HCT116 (cell line): Measurements from ENCODE around the gene DDX56. TPM values are rescaled to one million over a fixed set of nuclear protein-coding genes. Genes with fewer than 3 reads are reported as not detected.

Experiments
- ATAC-seq: fragments of 200-7000 bp; cut with Tn5 transposase; 2 replicates; pipeline ENCODE4 v1.9.1; 2020; ENCODE audit warnings: mild to moderate bottlenecking, moderate library complexity
- BruUV-seq: library from RNA; stranded (reverse); fragments of 400-500 nt; replicated peaks from 2 replicates; lab custom pipeline; 2021; lab: Mats Ljungman, UMichigan
- CTCF ChIA-PET: fragments of 300-600 bp; sonication (Branson Sonifier 250); formaldehyde crosslinking; loops from one replicate; lab custom pipeline; 2021; ENCODE audit warnings: antibody characterized with exemption; lab: Charles Lee
- POLR2A ChIA-PET: fragments of 300-600, 350-600 bp; sonication (Branson Sonifier 250); formaldehyde crosslinking; loops from one replicate; lab custom pipeline; 2021; ENCODE audit warnings: antibody characterized with exemption; lab: Charles Lee
- RAD21 ChIA-PET, 2 experiments: fragments of 300-600 bp; sonication (Branson Sonifier 250); formaldehyde crosslinking; loops; one replicate each; lab custom pipeline; 2023; ENCODE audit warnings: low total read pairs in 2 of 2; ENCODE audit not compliant: uncharacterized antibody in 2 of 2, unreplicated experiment in 2 of 2, low non-redundant PET in 1 of 2; lab: Charles Lee
- DNase-seq: peaks from one replicate; pipeline ENCODE4 v3.0.0-alpha.2; 2010; ENCODE audit warnings: low read depth, low spot score
- H2AFZ ChIP-seq: fragments of 200-600 bp; shearing (Covaris generic), sonication (generic); 2 replicates; pipeline ENCODE4 v1.6.1; 2017; ENCODE audit warnings: low read depth, mixed run types, mixed read lengths, antibody characterized with exemption, low read length; ENCODE audit not compliant: poor library complexity, severe bottlenecking
- H3K27ac ChIP-seq: 2 replicates; pipeline ENCODE4 v1.5.1; 2012; ENCODE audit warnings: low read depth, low read length
- H3K27me3 ChIP-seq: fragments of 200-600 bp; sonication (generic); 2 replicates; pipeline ENCODE4 v1.6.1; 2016; ENCODE audit warnings: mixed run types, low read length, mixed read lengths; ENCODE audit not compliant: insufficient read depth
- H3K36me3 ChIP-seq, 2 experiments: fragments of 200-500 bp in 1 of 2; fragments of 200-600 bp in 1 of 2; sonication (Bioruptor generic) in 1 of 2; sonication (generic) in 1 of 2; 2 replicates each; pipeline versions ENCODE4 v1.5.1 to v1.6.1; 2014 to 2016; ENCODE audit warnings: low read length in 2 of 2, inconsistent platforms in 1 of 2, mixed read lengths in 1 of 2, mixed run types in 1 of 2; ENCODE audit not compliant: insufficient read depth in 2 of 2, control insufficient read depth in 1 of 2
- H3K4me1 ChIP-seq, 2 experiments: fragments of 200-600 bp in 1 of 2; sonication (generic) in 1 of 2; 2 replicates each; pipeline versions ENCODE4 v1.5.1 to v1.6.1; 2012 to 2017; ENCODE audit warnings: low read length in 2 of 2, inconsistent platforms in 1 of 2, mild to moderate bottlenecking in 1 of 2, mixed read lengths in 1 of 2, mixed run types in 1 of 2, moderate library complexity in 1 of 2; ENCODE audit not compliant: insufficient read depth in 2 of 2, control insufficient read depth in 1 of 2
- H3K4me2 ChIP-seq: fragments of 200-600 bp; sonication (generic); 2 replicates; pipeline ENCODE4 v1.6.1; 2017; ENCODE audit warnings: mixed run types, low read length, mixed read lengths
- H3K4me3 ChIP-seq, 2 experiments: fragments of 200-600 bp in 1 of 2; sonication (generic) in 1 of 2; replicated peaks in 1 of 2; 2 replicates each; pipeline ENCODE4 v1.5.1; 2011 to 2016; ENCODE audit warnings: low read length in 2 of 2, control low read depth in 1 of 2, low read depth in 1 of 2, mild to moderate bottlenecking in 1 of 2, mixed read lengths in 1 of 2, mixed run types in 1 of 2
- H3K79me2 ChIP-seq: fragments of 200-600 bp; sonication (generic); 2 replicates; pipeline ENCODE4 v1.6.1; 2017; ENCODE audit warnings: mild to moderate bottlenecking, mixed run types, low read length, moderate library complexity, mixed read lengths; ENCODE audit not compliant: insufficient read depth
- H3K9ac ChIP-seq: fragments of 200-600 bp; sonication (generic); 2 replicates; pipeline ENCODE4 v1.6.1; 2016; ENCODE audit warnings: low read length, mixed read lengths
- H3K9me2 ChIP-seq: fragments of 200-600 bp; sonication (generic), shearing (Covaris generic); 2 replicates; pipeline ENCODE4 v1.6.1; 2017; ENCODE audit warnings: mixed run types, mild to moderate bottlenecking, moderate library complexity; ENCODE audit not compliant: insufficient read depth
- H3K9me3 ChIP-seq, 2 experiments: fragments of 200-500 bp in 1 of 2; fragments of 200-600 bp in 1 of 2; sonication (Bioruptor generic) in 1 of 2; sonication (generic) in 1 of 2; 2 replicates each; pipeline ENCODE4 v1.6.1; 2014 to 2017; ENCODE audit warnings: low read length in 2 of 2, mixed read lengths in 2 of 2, inconsistent platforms in 1 of 2, low read depth in 1 of 2, mild to moderate bottlenecking in 1 of 2, mixed run types in 1 of 2, moderate library complexity in 1 of 2; ENCODE audit not compliant: control insufficient read depth in 1 of 2, insufficient read depth in 1 of 2
- H4K20me1 ChIP-seq: fragments of 200-600 bp; sonication (generic), shearing (Covaris generic); 2 replicates; pipeline ENCODE4 v1.6.1; 2017; ENCODE audit warnings: mixed run types, mild to moderate bottlenecking, moderate library complexity; ENCODE audit not compliant: insufficient read depth
- EGR1 ChIP-seq: IDR thresholded peaks from 2 replicates; pipeline ENCODE4 v1.6.1; 2012; ENCODE audit warnings: low read depth
- FOSL1 ChIP-seq: IDR thresholded peaks from 2 replicates; pipeline ENCODE4 v1.6.1; 2012; ENCODE audit warnings: low read depth
- POLR2A ChIP-seq: IDR thresholded peaks from 2 replicates; pipeline ENCODE4 v1.7.0; 2011; ENCODE audit warnings: borderline replicate concordance; ENCODE audit not compliant: insufficient read depth, insufficient read length; ENCODE audit errors: extremely low read depth
- SIN3A ChIP-seq: IDR thresholded peaks from 2 replicates; pipeline ENCODE4 v1.6.1; 2012; ENCODE audit warnings: low read depth
- YY1 ChIP-seq: IDR thresholded peaks from 2 replicates; pipeline ENCODE4 v1.6.1; 2011; ENCODE audit warnings: low read length, low read depth, moderate library complexity, mild to moderate bottlenecking; ENCODE audit not compliant: insufficient replicate concordance; ENCODE audit errors: extremely low read depth
- ZFX ChIP-seq: fragments of 450-650 bp; IDR thresholded peaks from 2 replicates; pipeline ENCODE4 v1.6.1; 2017
- intact Hi-C: fragments of 100-400 bp; cut with micrococcal nuclease; formaldehyde crosslinking; loops from 2 replicates; pipeline ENCODE4 v1.10.0; 2022
- total RNA-seq: library from RNA; stranded (reverse); gene quantifications from one replicate; pipeline ENCODE4 v1.2.1, GENCODE V29; 2021; ENCODE audit not compliant: unreplicated experiment
- TF ChIP-seq, protein P1 (sequence below): IDR thresholded peaks from 2 replicates; pipeline ENCODE4 v1.6.1; 2012
- TF ChIP-seq, protein P2 (sequence below): IDR thresholded peaks from 2 replicates; pipeline ENCODE4 v1.6.1; 2012; ENCODE audit warnings: low read depth

The DDX56 gene
- total RNA-seq, 1 experiment from 2014 or later = 119 TPM

DNA sequence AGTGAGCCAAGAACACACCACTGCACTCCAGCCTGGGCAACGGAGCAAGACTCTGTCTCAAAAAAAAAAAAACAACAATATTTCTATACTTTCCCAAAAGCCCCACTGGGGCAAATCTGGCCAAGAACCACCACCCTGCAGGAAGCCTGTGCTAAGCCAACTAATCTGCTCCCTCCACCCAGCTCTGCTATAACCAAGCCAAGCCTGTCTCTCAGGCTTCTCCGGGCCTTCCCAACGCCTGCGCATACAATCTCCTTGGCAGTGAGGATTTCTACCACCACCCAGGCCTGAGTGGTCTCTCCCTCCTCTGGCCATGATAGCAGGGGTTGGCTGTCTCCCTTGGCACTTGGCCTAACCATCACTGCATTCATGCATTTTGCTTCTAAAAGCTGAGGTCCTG lies 14.2 kb downstream of the DDX56 start:
- Histone ChIP-seq H4K20me1 (peaks cover 4% of the 10 kb centered on the region; the same call in 1 of the 2 replicates), H3K27me3 (no peaks in the 10 kb centered on the region), H3K36me3 (peaks cover 4 to 6% of the 10 kb centered on the region in 2 experiments; a peak in 3 of 4 replicates), H3K4me1 (peaks cover 11 to 26% of the 10 kb centered on the region in 2 experiments), H3K79me2 (no peaks in the 10 kb centered on the region), H3K4me2 (no peak overlapping the region), H3K4me3 (no peak overlapping the region), H2AFZ (no peak overlapping the region), H3K9me2 (no peaks in the 10 kb centered on the region), H3K27ac (no peak overlapping the region), H3K9ac (no peak overlapping the region), H3K9me3 (no peaks in the 10 kb centered on the region)
- ATAC-seq = no peak
- POLR2A ChIA-PET = no interaction called here
- intact Hi-C loops = no loop called here
- BruUV-seq = no TSS peak
- CTCF ChIA-PET = no interaction called here
- RAD21 ChIA-PET = no interaction called here
- DNase-seq = no peak
- TF ChIP-seq FOSL1 = no peak
- TF ChIP-seq EGR1 = no peak
- TF ChIP-seq, protein P1, sequence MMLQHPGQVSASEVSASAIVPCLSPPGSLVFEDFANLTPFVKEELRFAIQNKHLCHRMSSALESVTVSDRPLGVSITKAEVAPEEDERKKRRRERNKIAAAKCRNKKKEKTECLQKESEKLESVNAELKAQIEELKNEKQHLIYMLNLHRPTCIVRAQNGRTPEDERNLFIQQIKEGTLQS = no peak
- TF ChIP-seq POLR2A = no peak
- TF ChIP-seq YY1 = no peak
- no peak for TF ChIP-seq ZFX
- TF ChIP-seq, protein P2, sequence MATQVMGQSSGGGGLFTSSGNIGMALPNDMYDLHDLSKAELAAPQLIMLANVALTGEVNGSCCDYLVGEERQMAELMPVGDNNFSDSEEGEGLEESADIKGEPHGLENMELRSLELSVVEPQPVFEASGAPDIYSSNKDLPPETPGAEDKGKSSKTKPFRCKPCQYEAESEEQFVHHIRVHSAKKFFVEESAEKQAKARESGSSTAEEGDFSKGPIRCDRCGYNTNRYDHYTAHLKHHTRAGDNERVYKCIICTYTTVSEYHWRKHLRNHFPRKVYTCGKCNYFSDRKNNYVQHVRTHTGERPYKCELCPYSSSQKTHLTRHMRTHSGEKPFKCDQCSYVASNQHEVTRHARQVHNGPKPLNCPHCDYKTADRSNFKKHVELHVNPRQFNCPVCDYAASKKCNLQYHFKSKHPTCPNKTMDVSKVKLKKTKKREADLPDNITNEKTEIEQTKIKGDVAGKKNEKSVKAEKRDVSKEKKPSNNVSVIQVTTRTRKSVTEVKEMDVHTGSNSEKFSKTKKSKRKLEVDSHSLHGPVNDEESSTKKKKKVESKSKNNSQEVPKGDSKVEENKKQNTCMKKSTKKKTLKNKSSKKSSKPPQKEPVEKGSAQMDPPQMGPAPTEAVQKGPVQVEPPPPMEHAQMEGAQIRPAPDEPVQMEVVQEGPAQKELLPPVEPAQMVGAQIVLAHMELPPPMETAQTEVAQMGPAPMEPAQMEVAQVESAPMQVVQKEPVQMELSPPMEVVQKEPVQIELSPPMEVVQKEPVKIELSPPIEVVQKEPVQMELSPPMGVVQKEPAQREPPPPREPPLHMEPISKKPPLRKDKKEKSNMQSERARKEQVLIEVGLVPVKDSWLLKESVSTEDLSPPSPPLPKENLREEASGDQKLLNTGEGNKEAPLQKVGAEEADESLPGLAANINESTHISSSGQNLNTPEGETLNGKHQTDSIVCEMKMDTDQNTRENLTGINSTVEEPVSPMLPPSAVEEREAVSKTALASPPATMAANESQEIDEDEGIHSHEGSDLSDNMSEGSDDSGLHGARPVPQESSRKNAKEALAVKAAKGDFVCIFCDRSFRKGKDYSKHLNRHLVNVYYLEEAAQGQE = no peak
- no peak for TF ChIP-seq SIN3A
